GM18499 (cell line): ENCODE data around the gene ZMYM1.
"Not testable (repeated sequence)": the region's sequence is repeated elsewhere in the genome, so short reads cannot be mapped to it uniquely, and the experiment has no call there.

ENCODE experiments used
- ATAC-seq: cut with Tn5 transposase; IDR thresholded peaks from one replicate; pipeline ENCODE4 v1.9.1; 2021; ENCODE audit warnings: moderate number of reproducible peaks; ENCODE audit not compliant: insufficient read depth, unreplicated experiment

The ZMYM1 gene

GRCh38 chr1:35079003-35079930, at the start of gene ZMYM1:
ZMYM1 (plus strand) TSS chr1:35079385; CDS start chr1:35093988, 14,603 bp downstream.
- ATAC-seq = no peak

- ATAC-seq = no peak
Observed at GRCh38 chr1:35029761-35030160, 49.4 kb upstream of the ZMYM1 start.

GRCh38 chr1:35030338-35030737, 48.8 kb upstream of the ZMYM1 start:
- no peak for ATAC-seq

GRCh38 chr1:35030756-35031446, 48.3 kb upstream of the ZMYM1 start:
- no peak for ATAC-seq

GRCh38 chr1:35032384-35032739, 46.8 kb upstream of the ZMYM1 start:
- ATAC-seq = no peak

GRCh38 chr1:35033346-35033745, 45.8 kb upstream of the ZMYM1 start:
- no peak for ATAC-seq

- no peak for ATAC-seq
Observed at GRCh38 chr1:35036621-35037020, 42.6 kb upstream of the ZMYM1 start.

GRCh38 chr1:35037206-35037605, 42.0 kb upstream of the ZMYM1 start:
- ATAC-seq = no peak

- ATAC-seq = no peak
Observed at GRCh38 chr1:35038723-35039122, 40.5 kb upstream of the ZMYM1 start.

- no peak for ATAC-seq
Observed at GRCh38 chr1:35043498-35043897, 35.7 kb upstream of the ZMYM1 start.

GRCh38 chr1:35044431-35044830, 34.8 kb upstream of the ZMYM1 start:
- no peak for ATAC-seq

- no peak for ATAC-seq
Observed at GRCh38 chr1:35046730-35047129, 32.5 kb upstream of the ZMYM1 start.

- ATAC-seq = no peak
Observed at GRCh38 chr1:35047188-35047858, 31.9 kb upstream of the ZMYM1 start.

- ATAC-seq = no peak
Observed at GRCh38 chr1:35049116-35049515, 30.1 kb upstream of the ZMYM1 start.

- no peak for ATAC-seq
Observed at GRCh38 chr1:35053433-35053832, 25.8 kb upstream of the ZMYM1 start.

- ATAC-seq = not testable (repeated sequence)
Observed at GRCh38 chr1:35054282-35054681, 24.9 kb upstream of the ZMYM1 start.

- not testable (repeated sequence) for ATAC-seq
Observed at GRCh38 chr1:35058321-35058720, 20.9 kb upstream of the ZMYM1 start.

GRCh38 chr1:35058988-35059387, 20.2 kb upstream of the ZMYM1 start:
- ATAC-seq = no peak

- no peak for ATAC-seq
Observed at GRCh38 chr1:35062518-35063196, 16.5 kb upstream of the ZMYM1 start.

- no peak for ATAC-seq
Observed at GRCh38 chr1:35064265-35064664, 14.9 kb upstream of the ZMYM1 start.
